ENCODE results near the gene TESK2.

DNA sequence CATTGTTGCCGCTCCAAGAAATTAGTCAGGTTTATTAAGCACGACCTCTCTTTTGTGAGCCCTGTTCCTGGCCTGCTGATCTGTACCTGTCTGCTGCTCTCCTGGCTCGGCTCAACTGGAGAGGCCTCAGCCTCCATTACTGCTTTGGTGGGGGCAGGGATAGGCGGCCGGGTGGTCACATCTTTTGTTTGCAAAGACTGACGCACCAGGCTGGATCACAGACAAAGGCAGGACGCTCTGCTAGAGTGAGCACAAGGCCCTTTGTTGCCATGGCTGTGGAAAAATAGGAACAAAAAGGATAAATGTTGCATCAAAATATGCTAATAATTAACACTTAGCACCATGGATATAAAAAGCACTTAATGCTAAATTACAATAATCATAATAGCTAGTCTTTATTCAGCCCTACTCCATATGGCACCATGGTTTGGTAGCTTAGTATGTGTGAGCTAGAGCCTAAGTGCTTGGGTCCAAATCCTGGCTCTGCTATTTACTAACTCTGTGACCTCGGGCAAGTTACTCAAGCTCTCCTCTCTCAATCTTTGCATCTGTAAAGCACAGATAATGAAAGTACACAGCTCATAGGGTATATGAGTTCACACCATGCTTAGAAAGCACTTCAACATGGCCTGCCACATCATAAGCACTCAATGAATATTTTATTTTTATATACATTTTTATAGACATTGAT is 193.2 kb downstream of the TESK2 start:
- TF ChIP-seq, protein P1, sequence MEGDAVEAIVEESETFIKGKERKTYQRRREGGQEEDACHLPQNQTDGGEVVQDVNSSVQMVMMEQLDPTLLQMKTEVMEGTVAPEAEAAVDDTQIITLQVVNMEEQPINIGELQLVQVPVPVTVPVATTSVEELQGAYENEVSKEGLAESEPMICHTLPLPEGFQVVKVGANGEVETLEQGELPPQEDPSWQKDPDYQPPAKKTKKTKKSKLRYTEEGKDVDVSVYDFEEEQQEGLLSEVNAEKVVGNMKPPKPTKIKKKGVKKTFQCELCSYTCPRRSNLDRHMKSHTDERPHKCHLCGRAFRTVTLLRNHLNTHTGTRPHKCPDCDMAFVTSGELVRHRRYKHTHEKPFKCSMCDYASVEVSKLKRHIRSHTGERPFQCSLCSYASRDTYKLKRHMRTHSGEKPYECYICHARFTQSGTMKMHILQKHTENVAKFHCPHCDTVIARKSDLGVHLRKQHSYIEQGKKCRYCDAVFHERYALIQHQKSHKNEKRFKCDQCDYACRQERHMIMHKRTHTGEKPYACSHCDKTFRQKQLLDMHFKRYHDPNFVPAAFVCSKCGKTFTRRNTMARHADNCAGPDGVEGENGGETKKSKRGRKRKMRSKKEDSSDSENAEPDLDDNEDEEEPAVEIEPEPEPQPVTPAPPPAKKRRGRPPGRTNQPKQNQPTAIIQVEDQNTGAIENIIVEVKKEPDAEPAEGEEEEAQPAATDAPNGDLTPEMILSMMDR (IDR thresholded peaks at IDR 0.05), result no peak
- TF ChIP-seq POLR2A (IDR thresholded peaks at IDR 0.05), result no peak

All from right lobe of liver (tissue), 4 donors.